Stimulated activated CD8-positive, alpha-beta memory T cell treated with anti-CD3 and anti-CD28 coated beads, Interleukin-7, amount 100 ng/mL, for 1 hour (primary cell): ENCODE measurements around the gene GRID2IP.
"Not testable (repeated sequence)": the region's sequence is repeated elsewhere in the genome, so short reads cannot be mapped to it uniquely, and the experiment has no call there.

Experiments
- DNase-seq, 2 donors: peaks; one replicate each; pipeline ENCODE4 v3.0.0-alpha.2; 2020; ENCODE audit warnings: low read depth in 2 of 2

GRID2IP gene

DNA sequence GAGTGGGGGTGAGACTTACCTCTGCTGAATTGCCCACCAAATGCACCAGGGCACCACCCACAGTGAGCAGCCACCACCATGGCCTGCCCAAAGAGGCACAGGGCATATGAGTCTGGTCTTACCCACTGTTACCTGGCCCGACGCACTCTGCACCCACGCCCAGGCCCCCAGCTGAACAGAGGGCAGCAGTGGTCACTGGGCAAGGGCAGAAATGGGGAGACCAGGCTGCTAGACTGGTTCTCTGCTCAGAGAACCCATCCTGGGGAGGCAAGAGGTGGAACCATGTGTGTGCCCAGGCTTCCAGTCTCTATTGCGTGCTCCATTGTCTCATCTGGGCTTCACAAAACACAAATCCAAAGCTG, 64.1 kb downstream of the GRID2IP start:
- DNase-seq: no peak

DNA sequence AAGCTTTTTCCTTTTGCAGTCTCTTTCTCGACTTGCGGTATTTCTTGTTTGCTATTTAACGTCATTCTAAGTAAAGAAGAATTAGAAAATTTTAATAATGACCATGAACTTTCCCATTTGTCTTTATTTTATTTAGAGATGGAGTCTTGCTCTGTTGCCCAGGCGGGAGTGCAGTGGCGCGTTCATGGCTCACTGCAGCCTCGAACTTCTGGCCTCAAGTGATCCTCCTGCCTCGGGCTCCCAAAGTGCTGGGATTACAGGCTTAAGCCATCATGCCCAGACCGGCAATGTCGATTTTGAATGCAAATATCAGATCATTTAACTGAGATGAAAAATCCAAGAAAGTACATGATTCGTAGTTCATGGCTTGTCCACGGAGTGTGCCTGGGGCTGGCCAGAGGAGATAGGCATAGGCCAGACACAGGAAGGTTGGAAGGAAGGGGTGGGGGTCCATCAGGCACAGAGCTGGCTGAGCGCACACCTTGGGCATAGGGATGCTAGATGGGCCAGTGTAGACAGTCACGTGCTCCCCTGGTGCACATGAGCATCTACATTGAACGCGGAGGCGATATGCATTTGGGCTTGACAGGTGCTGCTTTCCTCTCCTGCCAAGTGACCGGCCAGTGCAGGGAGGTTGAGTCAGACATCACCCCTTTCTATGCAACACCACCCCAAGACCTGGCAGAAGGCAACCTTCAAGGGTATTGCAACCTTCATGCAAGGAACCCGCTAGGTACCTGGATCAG, 64.7 kb downstream of the GRID2IP start:
- no peak for DNase-seq

DNA sequence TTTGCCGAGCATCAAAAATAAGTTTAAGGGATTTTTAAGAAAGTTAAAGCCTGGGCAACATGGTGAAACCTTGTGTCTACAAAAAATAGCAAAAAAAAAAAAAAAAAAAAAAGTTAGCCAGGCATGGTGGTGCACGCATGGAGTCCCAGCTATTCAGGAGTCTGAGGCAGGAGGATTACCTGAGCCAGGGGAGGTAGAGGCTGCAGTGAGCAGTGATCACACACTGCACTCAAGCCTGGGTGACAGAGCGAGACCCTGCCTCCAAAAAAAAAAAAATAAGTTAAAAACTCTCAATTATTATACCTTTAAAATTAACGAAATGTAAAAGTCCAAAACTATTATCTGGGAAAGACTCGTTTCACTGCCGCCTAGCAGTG, 68.5 kb downstream of the GRID2IP start:
- DNase-seq: no peak

DNA sequence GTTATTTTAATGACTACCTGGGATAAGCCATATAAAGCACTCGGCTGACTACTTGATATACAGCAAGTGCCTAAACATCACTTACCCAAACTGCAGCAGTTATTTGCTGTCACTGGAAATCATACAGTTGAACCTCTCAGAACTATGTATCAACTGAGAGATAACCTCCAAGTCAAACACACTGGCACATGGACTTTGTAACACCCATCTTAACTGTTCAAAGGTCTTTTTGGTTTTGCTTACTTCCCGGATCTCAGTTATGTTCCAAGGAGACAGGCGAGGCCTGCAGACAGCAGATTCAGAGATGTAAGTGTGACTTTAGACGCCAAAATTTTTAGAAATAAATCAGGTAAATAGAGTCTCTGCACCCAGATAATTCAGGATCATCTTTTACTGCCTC, 69.0 kb downstream of the GRID2IP start:
- no peak for DNase-seq

DNA sequence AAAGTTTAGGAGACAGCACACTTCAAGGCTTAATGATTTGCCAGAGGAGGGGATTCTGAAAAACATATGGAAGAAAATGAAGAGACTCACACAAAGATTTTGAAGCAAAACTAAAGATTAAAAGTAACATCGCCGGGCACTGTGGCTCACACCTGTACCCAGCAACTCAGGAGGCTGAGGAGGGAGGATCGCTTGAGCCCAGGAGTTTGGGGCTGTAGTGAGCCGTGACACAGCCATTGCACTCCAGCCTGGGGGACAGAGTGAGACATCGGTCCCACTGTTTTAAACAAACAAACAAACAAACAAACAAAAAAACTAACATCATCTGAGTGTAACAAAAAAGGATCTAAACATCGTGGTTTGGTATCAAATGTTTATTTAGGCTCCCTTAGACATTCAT, 69.8 kb downstream of the GRID2IP start:
- DNase-seq: no peak

DNA sequence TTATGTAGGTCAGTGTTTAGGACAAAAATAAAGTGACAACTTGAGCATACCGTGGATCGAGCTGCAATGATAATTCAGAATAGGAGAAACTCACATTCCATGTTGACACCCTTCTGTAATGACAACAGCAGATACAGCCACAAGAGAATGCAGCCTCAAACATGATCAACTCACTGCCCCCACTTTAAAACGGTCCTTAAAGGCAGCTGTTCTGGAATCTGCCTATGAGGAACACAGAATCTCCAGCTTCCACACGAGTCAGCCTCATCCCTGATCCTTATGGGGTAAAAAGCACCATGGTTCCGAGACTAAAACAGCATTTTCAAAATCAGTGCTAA, 71.0 kb downstream of the GRID2IP start:
- DNase-seq: no peak

DNA sequence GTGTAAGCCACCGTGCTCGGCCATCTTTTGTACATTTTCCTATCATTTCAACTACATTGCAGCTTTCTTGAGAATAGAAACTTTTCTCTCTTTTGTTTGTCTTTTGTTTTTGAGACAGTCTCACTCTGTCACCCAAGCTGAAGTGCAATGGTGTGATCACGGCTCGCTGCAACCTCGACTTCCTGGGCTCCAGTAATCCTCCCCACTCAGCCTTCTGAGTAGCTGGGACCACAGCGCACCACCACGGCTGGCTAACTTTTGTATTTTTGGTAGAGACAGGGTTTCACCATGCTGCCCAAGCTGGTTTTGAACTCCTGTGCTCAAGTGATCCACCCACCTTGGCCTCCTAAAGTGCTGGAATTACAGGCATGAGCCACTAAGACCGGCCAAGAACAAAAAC, 72.2 kb downstream of the GRID2IP start:
- no peak for DNase-seq

DNA sequence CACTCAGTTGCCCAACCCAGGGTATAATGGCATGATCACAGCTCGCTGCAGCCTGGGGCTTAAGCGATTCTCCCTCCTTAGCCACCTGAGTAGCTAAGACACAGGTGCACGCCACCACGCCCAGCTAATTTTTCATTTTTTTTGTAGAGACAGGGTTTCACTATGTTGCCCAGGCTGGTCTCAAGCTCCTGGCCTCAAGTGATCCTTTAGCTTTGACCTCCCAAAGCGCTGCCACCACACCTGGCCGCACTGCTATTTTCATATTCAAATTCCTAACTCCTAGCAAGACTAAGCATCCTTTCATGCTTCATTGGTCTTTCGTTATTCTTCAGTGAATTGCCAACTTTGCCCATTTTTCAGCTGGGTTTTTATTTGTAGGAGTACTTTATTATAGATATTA, 73.1 kb downstream of the GRID2IP start:
- DNase-seq: no peak

DNA sequence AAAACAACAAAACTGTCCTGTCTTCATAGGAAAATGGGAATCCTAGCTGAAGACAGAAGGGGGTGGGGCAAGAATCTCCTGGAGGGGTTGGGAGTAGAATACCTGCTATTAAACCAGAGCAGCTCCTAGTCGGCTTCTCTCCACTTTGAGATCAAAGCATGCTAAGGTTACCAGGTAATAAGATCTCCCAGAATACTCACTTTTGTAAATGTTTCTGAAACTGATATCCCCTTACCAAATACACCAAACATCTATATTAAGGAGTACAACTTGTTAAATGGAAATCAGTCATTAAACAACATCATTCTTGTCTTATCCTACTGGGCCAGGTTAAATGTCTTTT, 74.0 kb downstream of the GRID2IP start:
- no peak for DNase-seq

DNA sequence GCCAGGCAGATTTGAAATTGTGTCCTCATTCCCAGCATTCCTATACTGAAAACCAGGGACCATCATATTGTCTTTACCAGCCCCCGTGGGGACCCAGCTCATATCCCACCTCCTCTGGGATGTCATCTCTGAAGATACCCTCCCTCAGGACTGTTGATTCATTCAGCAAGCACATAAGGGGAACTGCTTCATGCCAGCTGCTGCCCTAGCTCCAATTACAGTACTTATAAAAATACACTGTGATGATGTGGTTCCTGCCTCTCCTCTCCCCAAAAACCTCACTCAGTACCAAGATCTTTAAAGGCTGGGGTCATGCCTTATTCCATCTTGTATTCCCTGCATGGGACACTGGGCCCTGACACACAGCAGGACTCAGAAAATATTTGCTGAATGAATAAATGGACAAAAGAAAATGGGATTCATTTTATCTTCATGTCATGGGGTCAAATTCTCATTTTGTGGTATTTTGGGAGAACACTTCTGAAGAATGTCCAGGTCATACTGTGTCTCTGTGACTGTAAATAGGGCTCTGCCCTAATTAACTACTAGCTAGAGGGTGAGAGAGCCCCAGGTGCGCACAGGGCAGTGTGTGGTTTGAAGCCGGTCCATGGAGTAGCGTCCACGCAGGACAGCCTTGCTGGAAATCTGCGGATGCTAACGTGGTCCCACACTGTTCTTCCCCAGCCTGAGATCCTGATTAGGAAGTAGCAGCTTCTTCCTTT, 74.5 kb downstream of the GRID2IP start:
- DNase-seq: no peak

DNA sequence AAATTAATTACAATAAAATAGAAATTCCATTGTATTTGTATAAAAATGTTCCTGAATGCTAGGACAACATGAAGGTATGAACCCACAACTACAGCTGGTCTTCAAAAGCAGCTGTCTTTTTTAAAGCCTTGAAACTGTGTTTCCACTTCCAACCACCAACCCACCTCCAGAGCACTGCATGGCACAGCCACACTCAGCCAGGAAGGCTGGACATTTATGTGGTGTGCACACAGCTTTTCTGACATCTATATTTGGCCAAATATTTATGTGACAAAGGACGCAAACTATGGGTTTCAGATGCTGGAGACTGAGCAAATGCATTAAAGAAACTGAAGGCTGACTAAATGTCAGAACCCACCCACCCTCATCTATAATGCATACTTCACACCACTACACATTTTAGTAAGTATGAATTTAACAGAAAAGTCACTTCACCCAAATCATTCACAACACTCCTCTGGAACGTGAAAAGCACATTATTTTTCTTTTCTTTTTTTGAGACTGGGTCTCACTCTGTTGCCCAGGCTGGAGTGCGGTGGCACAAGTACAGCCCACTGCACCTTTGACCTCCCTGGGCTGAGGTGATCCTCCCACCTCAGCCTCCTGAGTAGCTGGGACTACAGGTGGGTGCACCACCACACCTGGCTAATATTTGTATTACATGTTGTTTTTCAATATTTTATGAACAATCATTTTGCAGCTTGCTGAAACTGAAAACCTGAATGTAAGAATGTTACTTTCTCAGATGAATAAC, 75.7 kb downstream of the GRID2IP start:
- no peak for DNase-seq

DNA sequence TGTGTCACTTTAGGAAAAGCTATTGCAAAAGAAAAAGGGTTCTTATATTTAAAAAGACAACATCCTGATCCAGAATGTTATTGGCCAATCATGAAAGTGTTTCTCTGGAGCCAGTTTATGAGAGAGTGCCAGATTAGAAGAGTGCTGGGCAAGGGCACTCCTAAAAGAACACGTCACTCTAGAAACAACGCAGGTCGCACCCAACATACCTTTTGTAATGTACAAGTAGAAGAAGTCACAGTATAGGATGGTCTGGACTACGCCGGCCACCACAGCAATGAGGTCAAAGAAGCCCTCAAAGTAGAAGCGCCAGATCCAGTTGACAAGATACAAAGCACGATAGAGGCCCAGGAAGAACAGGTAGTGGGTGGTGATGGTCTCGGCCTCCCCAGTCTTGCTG, 85.4 kb downstream of the GRID2IP start:
- DNase-seq: no peak

DNA sequence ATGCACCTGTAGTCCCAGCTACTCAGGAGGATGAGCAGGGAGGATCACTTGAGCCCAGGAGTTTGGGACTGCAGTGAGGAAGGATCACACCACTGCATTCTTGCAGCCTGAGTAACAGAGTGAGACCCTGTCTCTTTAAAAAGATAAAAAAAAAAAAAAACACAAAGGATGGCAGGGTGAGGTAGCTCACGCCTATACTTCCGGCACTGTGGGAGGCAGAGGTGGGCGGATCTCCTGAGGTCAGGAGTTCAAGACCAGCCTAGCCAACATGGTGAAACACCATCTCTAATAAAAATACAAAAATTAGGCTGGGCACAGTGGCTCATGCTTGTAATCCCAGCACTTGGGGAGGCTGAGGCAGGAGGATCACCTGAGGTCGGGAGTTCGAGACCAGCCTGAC, 87.7 kb downstream of the GRID2IP start:
- not testable (repeated sequence) for DNase-seq

DNA sequence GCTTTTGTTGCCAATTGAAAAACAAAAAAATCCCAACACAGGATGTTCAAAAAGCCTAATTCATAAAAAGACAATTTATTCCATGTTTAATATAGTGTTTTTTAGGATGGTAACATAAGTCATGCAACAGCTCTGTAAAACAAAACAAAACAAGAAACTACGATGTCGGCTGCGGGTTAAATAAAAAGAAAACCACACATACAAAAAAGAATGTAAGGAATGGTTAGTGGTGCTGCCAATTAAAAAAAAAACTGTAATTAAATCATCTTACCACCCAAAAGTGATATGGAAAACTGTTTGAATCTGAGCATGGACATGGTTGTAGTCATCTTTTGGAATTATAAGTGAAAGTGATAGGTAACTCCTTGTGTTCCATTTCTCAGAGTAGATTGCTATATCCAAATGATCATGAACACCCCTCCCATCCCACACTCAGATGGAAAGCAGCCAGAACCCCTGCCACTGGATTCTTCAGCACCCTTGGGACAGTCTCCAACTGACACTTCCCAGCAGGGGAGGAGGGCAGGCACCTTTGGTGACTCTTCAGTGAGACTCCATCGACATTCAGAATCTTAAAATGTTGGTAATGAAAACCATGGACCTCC, 89.2 kb downstream of the GRID2IP start:
- no peak for DNase-seq

DNA sequence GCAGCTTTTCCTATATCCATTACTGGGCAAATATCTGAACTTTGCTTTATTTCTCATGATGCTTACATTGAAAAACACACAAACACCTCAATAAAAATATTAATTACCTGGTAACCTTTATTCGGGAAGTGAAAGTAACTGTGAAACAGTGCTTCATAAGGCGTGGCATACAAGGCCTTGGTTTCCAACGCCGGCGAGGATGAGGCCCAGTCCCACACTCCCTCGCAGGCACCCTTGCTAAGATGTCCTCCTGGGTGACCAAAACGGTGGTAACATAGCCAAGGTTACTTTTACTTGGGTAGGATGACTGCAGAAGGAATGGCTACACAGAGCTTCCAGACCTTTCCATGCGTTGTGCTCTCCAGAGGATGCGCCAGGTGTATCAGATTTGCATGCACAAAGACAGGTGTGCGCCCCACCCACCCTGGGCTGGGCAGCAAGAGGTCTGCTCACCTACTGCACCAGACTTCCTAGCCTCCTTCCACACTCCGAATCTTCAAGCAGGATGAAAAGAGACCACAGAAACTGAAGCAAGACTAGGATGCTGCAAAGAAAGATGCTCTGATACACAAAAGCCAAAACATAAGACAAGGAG, 90.2 kb downstream of the GRID2IP start:
- DNase-seq: no peak

DNA sequence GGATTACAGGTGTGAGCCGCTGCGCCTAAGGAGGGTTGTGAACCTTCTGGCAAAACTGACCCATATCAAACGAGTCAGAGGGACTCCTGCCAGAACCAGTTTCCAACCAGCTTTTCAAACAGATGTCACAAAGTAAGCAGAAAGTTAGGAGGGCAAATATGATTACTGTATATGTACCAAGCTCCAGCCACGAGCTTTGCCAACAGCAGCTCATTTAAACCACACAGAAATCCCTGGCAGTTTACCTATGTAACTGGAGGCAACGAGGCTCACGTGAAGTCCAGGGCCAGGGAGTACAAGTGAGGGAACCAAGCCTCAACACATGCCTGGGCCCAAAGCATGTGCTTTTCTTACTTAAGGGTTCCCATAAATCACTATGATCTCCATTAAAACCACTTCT, 91.0 kb downstream of the GRID2IP start:
- DNase-seq: no peak

DNA sequence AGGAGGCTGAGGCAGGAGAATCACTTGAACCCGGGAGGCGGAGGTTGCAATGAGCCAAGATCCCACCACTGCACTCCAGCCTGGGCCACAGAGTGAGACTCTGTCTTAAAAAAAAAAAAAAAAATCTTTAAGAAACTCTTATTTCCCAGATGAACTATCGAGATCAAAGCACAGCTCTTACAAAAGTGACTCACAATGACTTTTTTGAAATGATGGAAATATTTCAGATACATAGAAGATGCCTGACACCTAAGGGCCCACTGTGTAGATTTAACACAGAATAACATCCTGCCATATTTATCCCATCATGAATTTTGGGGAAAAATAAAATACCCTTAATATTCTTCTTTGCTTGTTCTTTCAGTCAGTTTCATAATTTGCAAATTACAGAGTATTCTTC, 92.6 kb downstream of the GRID2IP start:
- not testable (repeated sequence) for DNase-seq

DNA sequence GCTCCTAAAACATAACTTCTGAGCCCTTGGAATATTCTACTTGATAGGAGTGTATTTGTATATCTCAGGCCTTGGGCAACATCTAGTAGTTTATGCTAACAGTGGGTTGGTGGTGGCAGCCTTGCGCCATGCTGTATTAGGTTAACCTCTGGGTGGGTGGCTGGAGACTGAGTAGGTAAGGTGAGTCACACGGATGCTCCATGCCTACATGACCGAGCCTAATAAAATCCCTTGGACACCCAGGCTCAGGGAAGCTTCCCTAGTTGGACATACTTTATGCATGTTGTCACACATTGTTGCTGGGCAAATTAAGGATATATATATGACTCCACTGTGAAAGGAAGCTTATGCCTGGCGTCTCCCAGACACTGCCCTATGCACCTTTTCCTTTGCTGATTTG, 97.5 kb downstream of the GRID2IP start:
- no peak for DNase-seq

DNA sequence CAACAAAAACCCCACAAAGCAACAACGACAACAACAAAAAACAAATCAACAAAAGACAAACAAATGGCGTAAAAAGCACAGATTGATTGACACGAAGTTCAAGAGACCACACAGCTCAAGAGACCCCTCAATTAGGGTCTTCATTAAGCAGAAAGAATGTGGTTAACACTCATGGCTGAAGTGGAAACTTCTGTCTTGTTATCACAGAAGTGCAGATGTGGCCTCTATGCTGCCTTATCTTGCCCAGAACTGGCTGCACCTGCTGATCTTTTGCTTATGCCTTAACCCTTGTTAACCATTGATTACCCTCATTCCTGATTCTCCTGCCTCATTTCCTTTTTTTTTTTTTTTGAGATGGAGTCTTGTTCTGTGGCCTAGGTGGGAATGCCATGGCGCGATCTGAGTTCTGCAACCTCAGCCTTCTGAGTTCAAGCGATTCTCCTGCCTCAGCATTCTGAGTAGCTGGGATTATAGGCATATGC, 100.0 kb downstream of the GRID2IP start:
- no peak for DNase-seq

DNA sequence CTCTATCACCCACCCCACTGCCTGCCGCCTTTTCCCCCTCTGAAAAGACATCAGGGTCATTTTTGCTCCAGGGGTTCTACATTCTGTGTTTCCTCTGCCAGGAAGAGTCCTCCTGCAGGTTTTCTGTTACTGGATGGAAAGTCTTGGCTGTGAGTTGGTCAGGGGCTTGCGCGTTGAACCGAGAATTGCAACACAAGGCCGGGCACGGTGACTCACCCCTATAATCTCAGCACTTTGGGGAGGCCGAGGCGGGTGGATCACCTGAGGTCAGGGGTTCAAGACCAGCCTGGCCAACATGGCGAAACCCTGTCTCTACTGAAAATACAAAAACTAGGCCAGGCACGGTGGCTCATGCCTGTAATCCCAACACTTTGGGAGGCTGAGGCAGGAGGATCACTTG, 100.7 kb downstream of the GRID2IP start:
- not testable (repeated sequence) for DNase-seq

DNA sequence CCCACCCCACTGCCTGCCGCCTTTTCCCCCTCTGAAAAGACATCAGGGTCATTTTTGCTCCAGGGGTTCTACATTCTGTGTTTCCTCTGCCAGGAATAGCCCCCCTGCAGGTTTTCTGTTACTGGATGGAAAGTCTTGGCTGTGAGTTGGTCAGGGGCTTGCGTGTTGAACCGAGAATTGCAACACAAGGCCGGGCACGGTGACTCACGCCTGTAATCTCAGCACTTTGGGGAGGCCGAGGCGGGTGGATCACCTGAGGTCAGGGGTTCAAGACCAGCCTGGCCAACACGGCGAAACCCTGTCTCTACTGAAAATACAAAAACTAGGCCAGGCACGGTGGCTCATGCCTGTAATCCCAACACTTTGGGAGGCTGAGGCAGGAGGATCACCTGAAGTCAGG, 101.4 kb downstream of the GRID2IP start:
- DNase-seq: not testable (repeated sequence)

DNA sequence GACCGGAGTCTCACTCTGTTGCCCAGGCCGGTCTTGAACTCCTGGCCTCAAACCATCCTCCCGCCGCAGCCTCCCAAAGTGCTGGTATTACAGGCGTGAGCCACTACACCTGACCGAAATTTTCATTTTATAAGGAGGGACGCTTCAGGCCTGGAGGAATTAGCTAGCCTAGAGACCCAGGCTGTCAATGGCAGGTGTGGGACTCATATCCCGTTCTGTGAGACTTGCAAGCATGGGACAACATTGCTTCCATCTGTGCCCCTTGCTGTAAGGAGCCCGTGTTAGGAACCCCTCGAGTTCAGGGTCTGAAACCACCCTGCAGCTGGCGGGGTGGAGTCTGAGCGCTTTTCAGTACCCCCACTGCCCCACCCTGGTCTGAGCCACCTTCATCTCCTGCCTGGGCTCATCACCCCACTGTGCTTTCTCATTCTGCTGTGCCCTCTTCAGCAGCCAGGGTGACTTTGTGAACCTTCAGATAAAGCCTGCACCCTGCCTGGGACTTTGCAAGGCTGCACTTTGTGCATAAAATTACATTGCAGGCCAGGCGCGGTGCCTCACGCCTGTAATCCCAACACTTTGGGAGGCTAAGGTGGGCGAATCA, 102.2 kb downstream of the GRID2IP start:
- DNase-seq: no peak
